ENCODE data around the gene RNF4. TPM values are rescaled to one million over a fixed set of nuclear protein-coding genes. Genes with fewer than 3 reads are reported as not detected.
A peak's percentile ranks its signal among the peaks of the same experiment; 100 is the strongest.

RNF4 gene, protein sequence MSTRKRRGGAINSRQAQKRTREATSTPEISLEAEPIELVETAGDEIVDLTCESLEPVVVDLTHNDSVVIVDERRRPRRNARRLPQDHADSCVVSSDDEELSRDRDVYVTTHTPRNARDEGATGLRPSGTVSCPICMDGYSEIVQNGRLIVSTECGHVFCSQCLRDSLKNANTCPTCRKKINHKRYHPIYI
- total RNA-seq (100 to 1,000 TPM; 102 to 117 TPM), total RNA-seq (99.3 to 158 reads per million in 2 donors)

DNA sequence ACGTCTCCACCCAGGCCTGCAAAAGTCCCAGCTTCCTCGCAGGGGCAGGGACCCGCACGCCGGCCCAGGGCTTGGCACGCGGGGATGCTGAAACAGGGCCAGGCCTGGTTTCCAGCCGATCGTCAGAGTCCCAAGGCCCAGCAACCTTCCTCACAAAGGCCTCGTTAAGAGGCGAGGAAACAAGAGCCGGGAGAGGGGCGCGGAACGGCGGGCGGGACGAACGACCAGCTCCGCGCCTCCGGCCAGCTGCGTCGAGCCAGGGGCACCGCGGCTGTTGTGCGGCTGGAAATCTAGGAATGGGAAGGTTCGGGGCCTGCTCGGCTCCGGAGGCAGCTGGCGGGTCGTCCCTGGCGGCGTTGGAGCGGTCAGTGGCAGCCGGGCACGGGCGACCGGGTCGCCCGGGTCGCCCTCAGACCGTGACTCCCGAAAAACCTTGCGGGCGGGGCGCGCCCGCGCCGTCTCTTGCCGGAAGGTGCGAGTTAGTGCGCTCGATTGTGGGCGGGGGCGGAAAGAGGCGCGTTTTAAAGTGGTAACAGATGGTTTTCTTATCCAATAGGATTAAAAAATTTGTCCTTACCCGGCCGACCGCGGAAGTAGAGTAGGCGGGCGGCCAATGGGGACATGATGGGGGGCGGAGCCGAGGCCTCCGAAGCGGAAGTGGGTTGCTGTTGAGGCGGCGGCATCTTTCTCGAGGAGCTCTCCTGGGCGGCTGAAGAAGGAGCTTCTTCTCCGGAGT lies at the start of gene RNF4:
RNF4 (plus strand) TSS at position 651 of the 736 bp plus-strand sequence. CDS start 21,388 bp downstream, outside the sequence.
- peak; percentile 88 to 93 (median 88) for DNase-seq
- Mint-ChIP-seq H3K4me3 (peak within 1 kb of the TSS; percentile 96), H3K27ac (peak within 1 kb of the TSS; percentile 97), H3K27me3 (no peaks in the 10 kb centered on the region), H3K36me3 (ENCODE audit: low read depth) (no peaks in the 10 kb centered on the region), H3K4me1 (peaks cover 29% of the 10 kb centered on the region)
- peak; percentile 85 for ATAC-seq
- H3K9me3 ChIP-seq (ENCODE audit: control insufficient read depth, low read length, poor library complexity, severe bottlenecking) = no peaks in the 10 kb centered on the region

DNA sequence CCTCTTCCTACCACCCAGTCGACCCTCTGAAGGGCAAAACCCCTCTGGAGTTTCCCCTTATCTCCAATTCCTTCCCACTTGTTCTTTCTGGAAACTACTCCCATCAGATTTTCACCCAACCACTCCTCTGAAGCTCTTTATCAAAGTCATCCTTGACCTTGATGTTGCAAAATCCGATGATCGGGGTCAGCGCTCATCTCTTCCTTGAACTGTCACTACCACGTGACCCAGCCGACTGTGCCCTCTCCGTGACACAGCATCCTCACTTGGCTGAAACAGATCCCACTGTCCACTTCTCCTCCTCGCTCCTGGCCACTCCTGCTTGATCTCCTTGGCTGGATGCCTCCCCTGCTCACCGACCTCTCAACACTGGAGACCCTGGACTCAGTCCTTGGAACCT lies 49.1 kb upstream of the RNF4 start:
- H3K27me3 Mint-ChIP-seq = no peaks in the 10 kb centered on the region
- H3K9me3 ChIP-seq (ENCODE audit: control insufficient read depth, low read length, poor library complexity, severe bottlenecking) = no peaks in the 10 kb centered on the region
- no peaks in the 10 kb centered on the region for H3K36me3 Mint-ChIP-seq (ENCODE audit: low read depth)
- H3K27ac Mint-ChIP-seq = peak overlapping the region; percentile 97
- peak overlapping the region; percentile 93 for H3K4me3 Mint-ChIP-seq
- DNase-seq (no peak), ATAC-seq (no peak)
- peaks cover 30% of the 10 kb centered on the region for H3K4me1 Mint-ChIP-seq

DNA sequence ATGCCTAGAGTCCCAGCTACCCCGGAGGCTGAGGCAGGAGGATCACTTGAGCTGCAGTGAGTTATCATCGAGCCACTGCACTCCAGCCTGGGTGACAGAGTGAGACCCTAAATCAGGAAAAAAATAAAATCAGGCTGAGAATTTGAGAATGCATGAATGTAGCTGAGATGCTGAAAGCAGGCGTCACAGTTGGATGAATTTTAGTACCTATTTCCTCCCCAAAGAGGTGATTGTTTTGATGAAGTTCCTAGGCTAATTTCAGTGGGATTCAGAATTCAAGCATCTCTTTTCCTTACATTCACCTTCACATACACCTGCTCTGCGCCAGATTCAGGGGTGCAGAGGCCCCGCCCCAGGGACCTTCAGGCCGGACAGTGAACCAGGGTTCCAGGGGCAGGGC lies 47.0 kb upstream of the RNF4 start:
- H3K4me3 Mint-ChIP-seq = no peak overlapping the region
- no peak for DNase-seq
- no peak for ATAC-seq
- H3K4me1 Mint-ChIP-seq = peaks cover 22% of the 10 kb centered on the region
- H3K36me3 Mint-ChIP-seq (ENCODE audit: low read depth) = no peaks in the 10 kb centered on the region
- no peaks in the 10 kb centered on the region for H3K9me3 ChIP-seq (ENCODE audit: control insufficient read depth, low read length, poor library complexity, severe bottlenecking)
- no peak overlapping the region for H3K27ac Mint-ChIP-seq
- no peaks in the 10 kb centered on the region for H3K27me3 Mint-ChIP-seq

DNA sequence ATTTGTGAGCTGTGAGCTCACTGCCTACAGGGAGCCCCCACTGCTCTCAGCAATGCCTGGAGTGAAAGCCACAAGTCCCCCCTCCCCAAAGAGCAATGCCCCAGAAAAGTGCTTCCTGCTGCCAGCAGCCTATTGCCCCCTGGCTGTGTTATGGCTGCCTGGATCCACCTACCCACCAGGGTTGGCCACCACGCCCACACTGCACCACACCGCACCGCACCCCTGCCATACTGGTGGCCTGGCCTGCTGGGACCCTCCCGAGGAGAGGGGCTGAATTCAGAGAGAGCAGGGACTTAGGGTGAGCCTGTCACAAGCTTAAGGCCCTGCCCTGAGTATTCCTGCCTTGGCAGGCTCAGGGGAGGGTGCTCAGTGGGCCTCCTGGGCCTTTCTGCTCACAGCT lies 45.8 kb upstream of the RNF4 start:
- Mint-ChIP-seq H3K27me3 (no peaks in the 10 kb centered on the region), H3K4me3 (no peak overlapping the region), H3K36me3 (ENCODE audit: low read depth) (no peaks in the 10 kb centered on the region), H3K27ac (no peak overlapping the region), H3K4me1 (peaks cover 19% of the 10 kb centered on the region)
- no peaks in the 10 kb centered on the region for H3K9me3 ChIP-seq (ENCODE audit: control insufficient read depth, low read length, poor library complexity, severe bottlenecking)
- DNase-seq (no peak), ATAC-seq (no peak)

DNA sequence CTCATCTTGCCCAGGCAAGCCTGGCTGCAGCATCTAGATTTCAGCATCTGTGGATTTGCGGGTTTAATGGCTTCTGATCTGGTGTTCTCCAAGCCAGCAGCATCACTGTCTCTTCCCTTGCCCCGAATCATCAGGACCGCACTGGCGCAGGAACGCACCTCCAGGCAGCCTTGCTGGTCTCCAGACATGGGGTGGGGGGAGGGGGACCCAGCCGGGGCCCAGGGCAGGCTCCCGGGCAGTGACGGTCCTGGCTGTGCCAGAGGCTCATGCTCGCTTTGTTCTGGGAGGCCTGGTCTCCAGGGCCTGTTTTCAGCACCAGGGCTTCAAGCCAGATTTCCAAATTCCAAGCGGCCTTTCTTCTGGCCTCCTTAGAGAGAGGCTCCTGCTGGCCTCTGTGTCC lies 45.2 kb upstream of the RNF4 start:
- H3K9me3 ChIP-seq (ENCODE audit: control insufficient read depth, low read length, poor library complexity, severe bottlenecking) = no peaks in the 10 kb centered on the region
- Mint-ChIP-seq H3K27me3 (peaks cover 2% of the 10 kb centered on the region), H3K4me1 (peaks cover 19% of the 10 kb centered on the region), H3K36me3 (ENCODE audit: low read depth) (no peaks in the 10 kb centered on the region), H3K4me3 (no peak overlapping the region), H3K27ac (no peak overlapping the region)
- ATAC-seq (no peak), DNase-seq (no peak)

DNA sequence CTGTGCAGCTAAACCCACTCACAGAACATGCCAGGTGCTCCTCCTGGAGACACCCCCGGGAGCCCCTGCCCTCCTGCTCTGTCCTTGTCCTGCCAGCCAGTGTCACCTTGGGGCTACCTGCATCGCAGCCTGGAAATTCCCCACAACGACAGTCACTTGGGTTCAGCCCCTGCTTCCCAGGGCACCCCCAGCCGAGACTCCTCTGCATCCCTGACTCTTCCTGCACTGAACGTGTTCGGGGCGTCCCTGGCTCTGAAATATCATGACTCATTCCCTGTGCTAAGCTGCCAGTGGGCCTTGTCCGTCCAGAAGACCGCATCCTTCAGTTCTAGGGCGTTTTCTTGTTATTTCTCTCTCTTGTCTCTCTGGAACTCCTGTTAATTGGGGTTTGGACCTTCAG lies 44.3 kb upstream of the RNF4 start:
- ATAC-seq = no peak

DNA sequence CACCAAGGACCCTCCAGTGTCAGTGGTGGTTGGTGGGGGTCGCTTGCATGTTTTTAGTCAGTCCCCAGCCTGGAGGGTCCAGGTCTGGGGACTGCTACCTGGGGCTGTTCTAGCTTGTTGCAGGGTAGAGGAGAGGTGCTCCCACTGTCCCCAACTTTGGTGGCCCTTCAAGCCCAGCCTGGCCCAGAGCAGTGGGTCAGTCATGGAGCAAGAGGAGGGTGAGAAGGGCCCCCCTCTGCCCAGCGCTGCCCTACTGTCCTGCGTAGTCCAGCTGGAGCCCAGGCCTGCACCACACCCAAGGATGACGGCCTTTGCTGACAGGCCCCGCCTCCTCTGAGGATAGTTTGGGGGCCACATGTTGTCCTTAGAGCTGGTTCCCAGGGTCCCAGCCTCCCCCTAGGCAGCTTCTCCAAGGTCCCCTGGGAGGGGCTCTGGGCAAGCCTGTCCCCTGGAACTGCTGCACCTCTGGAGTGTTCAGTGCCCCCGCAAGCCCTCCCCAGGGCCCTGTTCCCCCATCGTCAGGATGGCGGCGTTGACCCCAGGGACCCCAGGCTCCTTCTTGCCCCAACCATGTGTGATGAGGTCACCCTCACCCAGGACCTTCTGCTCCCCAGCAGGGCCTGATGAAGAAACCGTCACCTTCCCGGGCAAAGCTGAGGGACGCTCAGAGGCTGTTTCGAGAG lies 43.4 kb upstream of the RNF4 start:
- peaks cover 7% of the 10 kb centered on the region for H3K27me3 Mint-ChIP-seq
- H3K4me1 Mint-ChIP-seq = peaks cover 5% of the 10 kb centered on the region
- DNase-seq = no peak
- ATAC-seq = no peak
- H3K36me3 Mint-ChIP-seq (ENCODE audit: low read depth) = no peaks in the 10 kb centered on the region
- no peak overlapping the region for H3K4me3 Mint-ChIP-seq
- H3K27ac Mint-ChIP-seq = peak overlapping the region; percentile 19
- no peaks in the 10 kb centered on the region for H3K9me3 ChIP-seq (ENCODE audit: control insufficient read depth, low read length, poor library complexity, severe bottlenecking)

More for the DNA sequence above, 44.3 kb upstream of the RNF4 start:
- no peaks in the 10 kb centered on the region for H3K36me3 Mint-ChIP-seq (ENCODE audit: low read depth)
- DNase-seq = no peak
- peaks cover 7% of the 10 kb centered on the region for H3K27me3 Mint-ChIP-seq
- no peak overlapping the region for H3K4me3 Mint-ChIP-seq
- peaks cover 13% of the 10 kb centered on the region for H3K4me1 Mint-ChIP-seq
- peak overlapping the region; percentile 19 for H3K27ac Mint-ChIP-seq
- H3K9me3 ChIP-seq (ENCODE audit: control insufficient read depth, low read length, poor library complexity, severe bottlenecking) = no peaks in the 10 kb centered on the region

DNA sequence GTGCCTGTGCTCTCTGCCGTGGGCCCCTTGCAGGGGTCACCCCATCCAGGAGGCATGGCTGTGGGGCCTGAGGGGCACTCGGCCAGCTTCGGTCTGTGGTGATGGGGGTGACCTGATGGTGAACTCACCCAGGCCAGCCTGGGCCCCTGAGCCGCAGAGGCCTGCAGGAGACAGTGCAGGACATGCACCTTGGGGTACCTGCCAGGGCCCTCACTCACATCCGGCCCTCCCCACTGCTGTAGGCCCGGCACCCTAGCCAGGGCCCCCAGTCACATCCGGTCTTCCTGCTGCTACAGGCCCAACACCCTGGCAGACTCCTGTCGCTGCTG lies 42.9 kb upstream of the RNF4 start:
- ATAC-seq = no peak
- no peak overlapping the region for H3K27ac Mint-ChIP-seq

DNA sequence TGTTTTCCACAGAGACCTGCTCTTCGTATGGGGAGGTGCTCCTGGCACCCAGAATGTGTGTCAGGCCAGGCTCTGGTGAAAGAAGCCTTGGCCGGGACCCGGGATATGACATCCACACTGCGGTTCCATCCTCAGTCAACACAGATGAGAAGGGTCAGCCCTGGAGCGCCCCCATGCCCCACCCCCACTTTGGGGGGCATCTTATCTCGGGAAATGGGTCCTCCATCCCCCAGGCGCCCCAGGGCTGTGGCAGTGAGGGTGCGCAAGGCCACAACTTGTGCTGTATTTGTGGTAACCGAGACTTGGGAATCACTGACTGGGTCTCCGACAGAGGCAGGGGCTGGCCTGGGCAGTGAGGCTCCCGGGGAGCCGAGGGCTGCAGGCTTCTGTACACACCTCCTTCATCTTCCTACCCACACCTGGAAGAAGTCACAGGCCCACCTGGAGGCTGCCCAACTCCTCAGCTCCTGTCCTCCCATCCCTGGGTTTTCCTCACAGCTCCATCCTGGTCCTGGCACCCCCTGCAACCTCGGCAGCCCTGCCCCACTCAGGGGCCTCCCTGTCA lies 42.1 kb upstream of the RNF4 start:
- Mint-ChIP-seq H3K27me3 (peaks cover 7% of the 10 kb centered on the region), H3K4me3 (no peak overlapping the region), H3K27ac (no peak overlapping the region), H3K4me1 (peaks cover 5% of the 10 kb centered on the region), H3K36me3 (ENCODE audit: low read depth) (no peaks in the 10 kb centered on the region)
- no peaks in the 10 kb centered on the region for H3K9me3 ChIP-seq (ENCODE audit: control insufficient read depth, low read length, poor library complexity, severe bottlenecking)
- ATAC-seq (no peak), DNase-seq (no peak)

More for the DNA sequence above, 42.9 kb upstream of the RNF4 start:
- Mint-ChIP-seq H3K4me1 (peaks cover 5% of the 10 kb centered on the region), H3K36me3 (ENCODE audit: low read depth) (no peaks in the 10 kb centered on the region), H3K4me3 (no peak overlapping the region), H3K27me3 (peaks cover 7% of the 10 kb centered on the region)
- DNase-seq = no peak
- no peaks in the 10 kb centered on the region for H3K9me3 ChIP-seq (ENCODE audit: control insufficient read depth, low read length, poor library complexity, severe bottlenecking)

DNA sequence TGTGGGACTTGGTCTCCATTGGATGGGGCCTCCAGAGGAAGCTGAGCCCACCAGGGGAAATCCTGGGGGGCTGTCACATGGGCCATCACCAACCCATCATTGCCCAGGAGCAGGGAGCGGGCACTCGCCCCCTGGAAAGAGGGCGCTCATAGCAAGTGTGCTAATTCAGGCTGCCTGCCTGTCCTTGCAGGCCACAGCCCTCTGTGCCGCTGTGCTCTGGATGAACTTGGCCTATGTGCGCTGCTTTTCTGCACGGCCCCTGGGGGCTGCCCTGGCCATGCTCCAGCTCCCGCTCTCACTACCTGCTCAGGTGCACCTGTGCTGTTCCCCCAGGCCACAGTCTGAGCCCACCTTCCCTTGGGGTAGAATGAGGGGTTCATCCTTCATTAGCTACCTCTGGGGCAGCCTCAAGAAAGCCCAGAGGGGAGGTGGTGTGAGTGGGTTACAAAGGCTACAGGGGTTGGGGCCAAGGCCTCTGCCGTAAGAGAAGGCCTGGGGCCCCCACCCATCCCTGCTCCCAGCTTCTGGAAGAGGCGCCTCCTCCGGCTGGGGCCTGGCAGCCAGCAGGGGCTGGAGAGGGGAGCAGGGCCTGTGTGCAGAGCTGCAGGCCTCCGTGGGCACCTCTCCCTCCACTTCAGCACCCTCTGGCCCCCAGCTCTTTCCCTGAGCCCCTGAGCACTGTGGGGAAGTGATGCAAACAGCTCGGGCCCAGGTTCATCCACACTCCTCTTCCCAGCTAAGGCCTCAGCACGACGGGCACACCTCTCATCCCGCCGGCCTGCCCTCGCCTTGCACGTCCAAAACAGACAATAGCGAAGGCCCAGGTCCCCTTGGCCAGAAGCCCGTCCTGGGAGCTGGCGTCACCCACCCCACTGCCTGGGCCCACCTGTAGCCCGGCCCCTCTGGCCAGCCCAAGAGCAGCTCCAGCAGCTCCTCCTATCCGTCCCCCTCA lies 41.2 kb upstream of the RNF4 start:
- Mint-ChIP-seq H3K4me3 (no peak overlapping the region), H3K27ac (no peak overlapping the region), H3K4me1 (peaks cover 5% of the 10 kb centered on the region), H3K27me3 (peaks cover 7% of the 10 kb centered on the region), H3K36me3 (ENCODE audit: low read depth) (no peaks in the 10 kb centered on the region)
- ATAC-seq (no peak), DNase-seq (no peak)
- no peaks in the 10 kb centered on the region for H3K9me3 ChIP-seq (ENCODE audit: control insufficient read depth, low read length, poor library complexity, severe bottlenecking)

DNA sequence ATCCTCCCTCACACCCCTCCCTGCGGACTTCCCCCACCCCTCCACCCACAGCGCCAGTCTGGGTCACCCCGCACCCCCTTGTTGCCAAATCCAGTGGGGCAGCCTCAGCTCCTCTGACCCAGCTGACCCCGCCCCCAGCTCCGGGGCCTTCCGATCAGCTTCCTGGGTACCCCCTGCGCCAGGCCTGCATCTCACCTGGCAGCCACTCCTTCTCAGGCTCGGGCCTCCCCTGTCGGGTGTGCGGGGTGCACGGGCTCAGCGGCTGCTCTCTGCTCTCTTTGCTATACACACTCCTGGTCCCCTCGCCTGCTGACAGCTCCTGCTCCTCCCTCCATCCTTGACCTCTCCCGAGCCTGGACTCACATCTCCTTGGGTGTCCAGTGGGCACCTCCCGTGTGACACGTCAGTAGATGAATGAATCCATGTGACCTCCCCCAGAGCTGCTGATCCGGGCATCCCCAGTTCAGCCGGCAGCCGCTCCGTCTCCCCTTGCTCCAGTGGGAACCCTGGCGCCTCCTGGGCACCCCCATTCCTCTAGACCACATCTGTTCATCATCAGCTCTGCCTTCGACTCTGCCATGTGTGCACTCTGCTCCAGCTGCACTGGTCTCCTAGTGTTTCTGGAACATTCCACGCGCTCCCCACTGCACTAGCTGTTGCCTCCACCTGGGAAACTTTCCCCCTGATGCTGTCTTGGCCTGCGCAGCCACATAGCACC lies 40.3 kb upstream of the RNF4 start:
- Mint-ChIP-seq H3K36me3 (ENCODE audit: low read depth) (no peaks in the 10 kb centered on the region), H3K27ac (peak overlapping the region; percentile 24), H3K4me1 (peaks cover 7% of the 10 kb centered on the region)

More for the DNA sequence above, 40.3 kb upstream of the RNF4 start:
- H3K27me3 Mint-ChIP-seq = peaks cover 7% of the 10 kb centered on the region
- H3K9me3 ChIP-seq (ENCODE audit: control insufficient read depth, low read length, poor library complexity, severe bottlenecking) = no peaks in the 10 kb centered on the region
- DNase-seq = no peak
- H3K4me3 Mint-ChIP-seq = no peak overlapping the region
- ATAC-seq = no peak

Data from T-helper 17 cell (primary cell).